ENCODE data around the gene ZMYM3. TPM values are rescaled to one million over a fixed set of nuclear protein-coding genes. Genes with fewer than 3 reads are reported as not detected.
"Not testable (repeated sequence)": the region's sequence is repeated elsewhere in the genome, so short reads cannot be mapped to it uniquely, and the experiment has no call there.

Gene ZMYM3
- 24.6 and 28.9 TPM in 2 replicates for polyA plus RNA-seq (2011; rRNA removed)
- 49.0 and 62.4 TPM in 2 replicates for polyA minus RNA-seq (2011; rRNA and poly(A)+ RNA removed)

DNA sequence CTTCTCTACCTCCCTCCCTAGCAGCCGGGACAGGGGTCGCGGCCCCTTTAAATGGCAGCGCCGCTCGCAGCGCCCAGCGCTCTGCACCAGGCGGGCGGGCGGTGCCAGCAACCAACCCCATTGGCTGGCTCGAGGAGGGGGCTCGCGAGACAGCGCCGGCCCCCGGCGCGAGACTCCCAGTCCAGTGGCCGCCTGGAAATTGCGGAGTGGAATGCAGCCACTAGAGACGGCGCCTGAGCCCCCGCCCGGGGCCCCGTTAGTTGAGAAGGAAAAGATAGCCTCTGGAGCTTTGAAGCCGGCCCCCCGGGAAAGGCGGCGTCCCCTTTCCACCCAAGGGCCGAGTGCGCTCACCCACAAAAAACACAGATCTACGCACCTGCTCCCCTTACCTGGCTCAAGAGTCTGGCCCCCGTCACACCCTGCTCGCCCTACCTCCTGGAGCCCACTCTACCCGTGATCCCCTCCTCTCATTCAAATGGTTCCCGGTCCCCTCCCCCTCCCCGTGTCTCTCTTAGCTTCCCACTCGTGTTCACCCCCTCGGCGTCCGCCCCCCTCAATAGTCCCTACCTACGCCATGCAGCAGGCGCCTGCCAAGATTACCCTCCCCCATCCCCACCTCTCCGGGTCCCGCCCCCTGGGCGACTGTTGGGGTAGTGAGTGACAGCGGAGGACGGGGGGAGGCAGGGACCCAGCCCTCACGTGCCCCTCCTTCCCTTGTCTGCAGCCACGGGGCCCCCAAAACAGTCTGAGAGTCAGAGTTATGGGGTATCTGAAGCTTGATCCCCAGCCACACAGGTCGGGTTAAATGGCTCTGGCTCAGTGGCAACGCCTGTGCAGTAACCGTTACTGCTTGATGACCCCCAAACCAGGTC lies at the start of gene ZMYM3:
ZMYM3 (minus strand) TSS at position 49 of the 872 bp plus-strand sequence. CDS start 885 bp downstream, outside the sequence.
- H3K27ac ChIP-seq (ENCODE audit: low read depth, low read length), result no peak within 1 kb of the TSS
- CTCF ChIA-PET, result interaction anchor here (0.7 to 1.1 kb wide), 2 partner anchors 15 to 39 kb away, joined by 3 read pairs; no protein-coding TSS in a partner anchor
- H3K4me3 ChIP-seq (ENCODE audit: low read depth, low read length), result peak within 1 kb of the TSS; percentile 76
- DNase-seq (ENCODE audit: low read depth, low spot score), result peak; percentile 39
- POLR2A ChIA-PET, result interaction anchor here (0.6 to 1.2 kb wide), 10 partner anchors 29 to 186 kb away, joined by 3 to 8 read pairs (median 5); partner anchors contain the start of genes ITGB1BP2, NONO, SNX12 and TAF1
- H3K9me3 ChIP-seq (ENCODE audit: control insufficient read depth, insufficient read depth, low read length), result no peaks in the 10 kb centered on the region
- no peaks in the 10 kb centered on the region for H3K27me3 ChIP-seq (ENCODE audit: control insufficient read depth, insufficient read depth, low read length)
- TF ChIP-seq, protein P1, sequence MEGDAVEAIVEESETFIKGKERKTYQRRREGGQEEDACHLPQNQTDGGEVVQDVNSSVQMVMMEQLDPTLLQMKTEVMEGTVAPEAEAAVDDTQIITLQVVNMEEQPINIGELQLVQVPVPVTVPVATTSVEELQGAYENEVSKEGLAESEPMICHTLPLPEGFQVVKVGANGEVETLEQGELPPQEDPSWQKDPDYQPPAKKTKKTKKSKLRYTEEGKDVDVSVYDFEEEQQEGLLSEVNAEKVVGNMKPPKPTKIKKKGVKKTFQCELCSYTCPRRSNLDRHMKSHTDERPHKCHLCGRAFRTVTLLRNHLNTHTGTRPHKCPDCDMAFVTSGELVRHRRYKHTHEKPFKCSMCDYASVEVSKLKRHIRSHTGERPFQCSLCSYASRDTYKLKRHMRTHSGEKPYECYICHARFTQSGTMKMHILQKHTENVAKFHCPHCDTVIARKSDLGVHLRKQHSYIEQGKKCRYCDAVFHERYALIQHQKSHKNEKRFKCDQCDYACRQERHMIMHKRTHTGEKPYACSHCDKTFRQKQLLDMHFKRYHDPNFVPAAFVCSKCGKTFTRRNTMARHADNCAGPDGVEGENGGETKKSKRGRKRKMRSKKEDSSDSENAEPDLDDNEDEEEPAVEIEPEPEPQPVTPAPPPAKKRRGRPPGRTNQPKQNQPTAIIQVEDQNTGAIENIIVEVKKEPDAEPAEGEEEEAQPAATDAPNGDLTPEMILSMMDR (IDR thresholded peaks at IDR 0.05; ENCODE audit: low read depth, low read length), result no peak

DNA sequence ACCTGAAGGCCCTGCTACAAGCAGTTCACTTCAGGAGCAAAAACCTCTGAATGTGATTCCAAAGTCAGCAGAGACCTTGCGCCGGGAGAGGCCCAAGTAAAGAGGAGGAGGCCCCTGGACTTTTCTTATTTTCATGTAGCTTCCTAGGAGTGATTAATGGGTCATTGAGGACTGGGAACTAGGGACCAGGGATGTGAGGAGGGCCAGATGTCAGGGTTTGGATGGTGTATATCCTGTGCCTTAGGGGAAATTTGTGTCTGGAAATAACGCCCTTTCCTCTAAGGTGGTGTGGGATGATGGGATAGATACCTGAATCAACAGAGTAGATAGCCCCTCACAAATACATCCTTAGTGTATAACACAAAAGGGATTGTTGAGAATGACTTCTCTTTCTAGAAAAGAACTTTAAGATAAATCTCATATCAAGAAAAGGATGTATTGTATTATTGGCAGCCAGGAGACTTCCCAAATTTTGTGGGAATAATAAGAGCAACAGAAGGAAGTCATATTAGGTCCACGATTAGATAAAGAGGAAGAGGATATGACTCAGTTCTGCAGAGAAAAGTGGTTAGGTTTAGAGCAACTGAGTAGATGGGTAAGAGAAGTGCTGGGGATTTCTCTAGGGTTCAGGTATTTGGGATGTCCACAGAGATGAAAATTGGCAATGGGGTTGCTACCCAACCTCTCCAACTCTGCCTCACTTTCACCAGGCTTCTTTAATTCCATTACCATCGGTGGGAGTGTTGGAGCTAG lies 48.7 kb upstream of the ZMYM3 start:
- H3K27me3 ChIP-seq (ENCODE audit: control insufficient read depth, insufficient read depth, low read length), result no peaks in the 10 kb centered on the region
- ChIA-PET CTCF (no interaction called here), POLR2A (no interaction called here)
- no peak overlapping the region for H3K27ac ChIP-seq (ENCODE audit: low read depth, low read length)
- TF ChIP-seq, protein P1 (IDR thresholded peaks at IDR 0.05; ENCODE audit: low read depth, low read length), result no peak
- H3K9me3 ChIP-seq (ENCODE audit: control insufficient read depth, insufficient read depth, low read length), result no peaks in the 10 kb centered on the region
- no peak overlapping the region for H3K4me3 ChIP-seq (ENCODE audit: low read depth, low read length)
- no peak for DNase-seq (ENCODE audit: low read depth, low spot score)

DNA sequence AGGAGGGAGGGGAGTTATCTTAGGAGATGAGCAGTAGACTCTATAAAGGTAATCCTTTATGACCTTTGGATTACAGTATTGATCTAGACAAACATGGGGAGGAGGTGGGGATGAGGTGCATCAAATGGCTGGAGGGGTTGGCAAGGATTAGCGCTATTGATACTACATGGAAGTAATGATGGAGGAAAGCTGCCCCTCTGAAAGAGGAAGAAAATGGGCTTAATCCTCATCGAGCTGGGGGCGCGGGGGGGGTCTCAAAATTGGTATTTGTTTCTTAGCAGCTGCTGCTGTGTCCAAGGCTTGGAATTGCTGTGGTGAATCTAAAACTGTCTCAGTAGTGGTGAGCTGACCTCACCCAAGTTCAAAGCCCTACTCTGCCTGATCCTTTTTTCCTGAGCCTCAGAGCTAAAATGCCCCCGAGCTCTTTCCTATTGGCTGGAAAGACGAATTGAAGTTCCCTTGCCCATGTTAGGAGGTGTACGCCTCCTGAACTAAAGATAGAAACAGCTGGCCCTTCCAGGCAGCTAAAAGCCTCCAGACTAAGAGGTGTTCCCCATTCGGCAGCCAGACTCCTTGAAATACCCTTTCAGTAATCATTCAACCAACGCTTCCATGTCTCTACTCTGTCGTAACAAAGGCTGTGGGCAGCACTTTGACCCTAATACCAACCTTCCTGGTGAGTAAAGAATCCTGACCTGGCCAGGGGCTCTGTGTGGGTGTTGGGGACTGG lies 47.4 kb upstream of the ZMYM3 start, which contains the start of gene ITGB1BP2:
ITGB1BP2 (plus strand) TSS at position 556 of the 730 bp plus-strand sequence; CDS start at position 613, 57 bp downstream.
- H3K4me3 ChIP-seq (ENCODE audit: low read depth, low read length), result no peak within 1 kb of the TSS
- no peaks in the 10 kb centered on the region for H3K9me3 ChIP-seq (ENCODE audit: control insufficient read depth, insufficient read depth, low read length)
- no peak for DNase-seq (ENCODE audit: low read depth, low spot score)
- TF ChIP-seq, protein P1 (IDR thresholded peaks at IDR 0.05; ENCODE audit: low read depth, low read length), result no peak
- CTCF ChIA-PET, result interaction anchor here (0.7 kb wide), 1 partner anchor 18 kb away, joined by 3 read pairs; the partner anchor contains the start of gene NONO
- POLR2A ChIA-PET, result interaction anchor here (0.7 to 1.1 kb wide), 7 partner anchors 9 to 119 kb away, joined by 3 to 7 read pairs (median 4); partner anchors contain the start of genes NONO and TAF1
- peak within 1 kb of the TSS; percentile 65 for H3K27ac ChIP-seq (ENCODE audit: low read depth, low read length)
- H3K27me3 ChIP-seq (ENCODE audit: control insufficient read depth, insufficient read depth, low read length), result no peaks in the 10 kb centered on the region

DNA sequence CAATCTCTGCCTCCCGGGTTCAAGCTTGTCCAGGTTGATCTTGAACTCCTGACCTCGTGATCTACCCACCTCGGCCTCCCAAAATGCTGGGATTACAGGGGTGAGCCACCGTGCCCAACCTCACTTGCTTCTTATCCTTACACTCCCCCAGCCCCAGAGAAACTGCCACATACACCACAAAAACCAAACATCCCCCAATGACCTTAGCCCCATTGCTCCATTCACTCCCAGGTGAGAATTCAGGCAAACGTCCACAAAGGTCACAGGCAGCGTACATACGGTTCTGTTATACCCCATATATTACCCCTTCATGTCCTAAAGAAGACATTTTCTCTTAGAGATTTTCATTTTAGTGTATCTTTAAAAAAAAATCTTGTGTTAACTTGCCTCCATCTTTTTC lies 46.6 kb upstream of the ZMYM3 start:
- H3K9me3 ChIP-seq (ENCODE audit: control insufficient read depth, insufficient read depth, low read length); H3K27ac ChIP-seq (ENCODE audit: low read depth, low read length); CTCF ChIA-PET; DNase-seq (ENCODE audit: low read depth, low spot score); H3K4me3 ChIP-seq (ENCODE audit: low read depth, low read length); POLR2A ChIA-PET; H3K27me3 ChIP-seq (ENCODE audit: control insufficient read depth, insufficient read depth, low read length): not testable (repeated sequence)

DNA sequence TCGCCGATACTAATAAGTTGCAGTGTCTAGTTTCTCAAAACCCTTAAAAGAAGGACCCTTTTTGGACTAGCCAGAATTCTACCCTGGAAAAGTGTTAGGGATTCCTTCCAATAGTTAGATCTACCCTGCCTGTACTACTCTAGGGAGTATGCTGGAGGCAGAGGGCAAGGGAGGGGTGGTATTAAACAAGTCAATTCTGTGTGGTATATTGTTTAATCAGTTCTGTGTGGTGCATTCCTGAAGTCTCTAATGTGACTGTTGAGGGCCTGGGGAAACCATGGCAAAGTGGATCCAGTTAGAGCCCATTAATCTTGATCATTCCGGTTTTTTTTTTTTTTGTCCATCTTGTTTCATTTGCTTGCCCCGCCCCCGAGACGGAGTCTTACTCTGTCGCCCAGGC lies 46.1 kb upstream of the ZMYM3 start:
- peak overlapping the region; percentile 11 for H3K27ac ChIP-seq (ENCODE audit: low read depth, low read length)
- H3K27me3 ChIP-seq (ENCODE audit: control insufficient read depth, insufficient read depth, low read length); CTCF ChIA-PET; H3K9me3 ChIP-seq (ENCODE audit: control insufficient read depth, insufficient read depth, low read length); DNase-seq (ENCODE audit: low read depth, low spot score); POLR2A ChIA-PET; H3K4me3 ChIP-seq (ENCODE audit: low read depth, low read length): not testable (repeated sequence)
